ENCODE data around the gene ATG16L1.

Gene ATG16L1

GRCh38 chr2:233264667-233265066, 13.2 kb downstream of the ATG16L1 start:
- Histone ChIP-seq H3K4me1 (ENCODE audit: insufficient read depth, low read length) (peaks cover 11% of the 10 kb centered on the region), H4K20me1 (ENCODE audit: insufficient read depth, low read length) (peaks cover 23% of the 10 kb centered on the region; the same call in 1 of the 2 replicates), H3K4me2 (ENCODE audit: insufficient read depth, low read length) (no peak overlapping the region), H3K4me3 (ENCODE audit: low read depth in 1 of 2, low read length in 2 of 2) (no peak overlapping the region), H3K27ac (ENCODE audit: low read length) (no peak overlapping the region), H3K36me3 (ENCODE audit: insufficient read depth, low read length) (peaks cover 92% of the 10 kb centered on the region), H3K27me3 (ENCODE audit: insufficient read depth, low read length, poor library complexity) (no peaks in the 10 kb centered on the region), H3K79me2 (ENCODE audit: insufficient read depth, low read length) (peaks cover 15% of the 10 kb centered on the region), H3K9ac (ENCODE audit: low read depth, low read length) (no peak overlapping the region), H2AFZ (ENCODE audit: low read depth, low read length) (no peak overlapping the region), H3K9me3 (ENCODE audit: insufficient read depth, low read length, severe bottlenecking) (no peaks in the 10 kb centered on the region)
- ATAC-seq (ENCODE audit: insufficient read depth, low read depth) (no peak), DNase-seq (no peak)
- TF ChIP-seq EZH2 (IDR thresholded peaks at IDR 0.05; ENCODE audit: borderline replicate concordance, low read depth, low read length, severe bottlenecking) = no peak
- TF ChIP-seq, protein P1, sequence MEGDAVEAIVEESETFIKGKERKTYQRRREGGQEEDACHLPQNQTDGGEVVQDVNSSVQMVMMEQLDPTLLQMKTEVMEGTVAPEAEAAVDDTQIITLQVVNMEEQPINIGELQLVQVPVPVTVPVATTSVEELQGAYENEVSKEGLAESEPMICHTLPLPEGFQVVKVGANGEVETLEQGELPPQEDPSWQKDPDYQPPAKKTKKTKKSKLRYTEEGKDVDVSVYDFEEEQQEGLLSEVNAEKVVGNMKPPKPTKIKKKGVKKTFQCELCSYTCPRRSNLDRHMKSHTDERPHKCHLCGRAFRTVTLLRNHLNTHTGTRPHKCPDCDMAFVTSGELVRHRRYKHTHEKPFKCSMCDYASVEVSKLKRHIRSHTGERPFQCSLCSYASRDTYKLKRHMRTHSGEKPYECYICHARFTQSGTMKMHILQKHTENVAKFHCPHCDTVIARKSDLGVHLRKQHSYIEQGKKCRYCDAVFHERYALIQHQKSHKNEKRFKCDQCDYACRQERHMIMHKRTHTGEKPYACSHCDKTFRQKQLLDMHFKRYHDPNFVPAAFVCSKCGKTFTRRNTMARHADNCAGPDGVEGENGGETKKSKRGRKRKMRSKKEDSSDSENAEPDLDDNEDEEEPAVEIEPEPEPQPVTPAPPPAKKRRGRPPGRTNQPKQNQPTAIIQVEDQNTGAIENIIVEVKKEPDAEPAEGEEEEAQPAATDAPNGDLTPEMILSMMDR (IDR thresholded peaks at IDR 0.05; ENCODE audit: borderline replicate concordance, extremely low read depth, low read length, poor library complexity, severe bottlenecking) = no peak

DNA sequence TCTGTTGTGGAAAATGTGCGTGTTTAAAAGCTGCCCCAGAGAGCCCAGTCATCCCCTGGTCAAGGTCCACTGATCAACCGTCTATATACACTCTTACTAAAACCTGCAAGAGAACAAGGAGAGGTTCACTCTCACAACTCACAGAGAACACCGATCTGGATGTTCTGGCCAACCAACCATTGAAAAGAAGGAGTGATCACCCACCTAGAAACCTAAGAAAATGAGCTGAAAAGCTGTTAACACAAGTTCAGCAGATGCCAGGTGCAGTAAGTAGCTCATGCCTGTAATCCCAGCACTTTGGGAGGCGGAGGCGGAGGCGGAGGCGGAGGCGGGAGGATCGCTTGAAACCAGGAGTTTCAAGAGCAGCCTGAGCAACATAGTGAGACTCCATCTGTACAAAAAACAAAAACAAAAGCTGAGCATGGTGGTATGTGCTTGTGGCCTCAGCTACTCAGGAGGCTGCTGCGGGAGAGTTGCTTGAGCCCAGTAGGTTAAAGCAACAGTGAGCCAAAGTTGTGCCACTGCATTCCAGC, 14.5 kb downstream of the ATG16L1 start:
- DNase-seq = no peak
- H2AFZ ChIP-seq (ENCODE audit: low read depth, low read length) = no peak overlapping the region
- no peak overlapping the region for H3K4me3 ChIP-seq (ENCODE audit: low read depth in 1 of 2, low read length in 2 of 2)
- H3K36me3 ChIP-seq (ENCODE audit: insufficient read depth, low read length) = peaks cover 93% of the 10 kb centered on the region
- no peak for ATAC-seq (ENCODE audit: insufficient read depth, low read depth)
- H3K4me2 ChIP-seq (ENCODE audit: insufficient read depth, low read length) = no peak overlapping the region
- peaks cover 4% of the 10 kb centered on the region; the same call in 1 of the 2 replicates for H3K79me2 ChIP-seq (ENCODE audit: insufficient read depth, low read length)
- no peaks in the 10 kb centered on the region for H3K9me3 ChIP-seq (ENCODE audit: insufficient read depth, low read length, severe bottlenecking)
- H3K27ac ChIP-seq (ENCODE audit: low read length) = no peak overlapping the region
- peaks cover 11% of the 10 kb centered on the region for H3K4me1 ChIP-seq (ENCODE audit: insufficient read depth, low read length)
- H3K9ac ChIP-seq (ENCODE audit: low read depth, low read length) = no peak overlapping the region
- H3K27me3 ChIP-seq (ENCODE audit: insufficient read depth, low read length, poor library complexity) = no peaks in the 10 kb centered on the region
- TF ChIP-seq, protein P1 (IDR thresholded peaks at IDR 0.05; ENCODE audit: borderline replicate concordance, extremely low read depth, low read length, poor library complexity, severe bottlenecking) = no peak
- TF ChIP-seq EZH2 (IDR thresholded peaks at IDR 0.05; ENCODE audit: borderline replicate concordance, low read depth, low read length, severe bottlenecking) = no peak
- peaks cover 18% of the 10 kb centered on the region; the same call in 1 of the 2 replicates for H4K20me1 ChIP-seq (ENCODE audit: insufficient read depth, low read length)

- Histone ChIP-seq H3K4me1 (ENCODE audit: insufficient read depth, low read length) (peaks cover 11% of the 10 kb centered on the region), H3K79me2 (ENCODE audit: insufficient read depth, low read length) (peaks cover 3% of the 10 kb centered on the region; the same call in 1 of the 2 replicates), H3K27ac (ENCODE audit: low read length) (no peak overlapping the region), H4K20me1 (ENCODE audit: insufficient read depth, low read length) (peaks cover 18% of the 10 kb centered on the region; the same call in 1 of the 2 replicates), H2AFZ (ENCODE audit: low read depth, low read length) (no peak overlapping the region), H3K4me3 (ENCODE audit: low read depth in 1 of 2, low read length in 2 of 2) (no peak overlapping the region), H3K4me2 (ENCODE audit: insufficient read depth, low read length) (no peak overlapping the region), H3K36me3 (ENCODE audit: insufficient read depth, low read length) (peaks cover 91% of the 10 kb centered on the region), H3K9ac (ENCODE audit: low read depth, low read length) (no peak overlapping the region), H3K27me3 (ENCODE audit: insufficient read depth, low read length, poor library complexity) (no peaks in the 10 kb centered on the region), H3K9me3 (ENCODE audit: insufficient read depth, low read length, severe bottlenecking) (no peaks in the 10 kb centered on the region)
- DNase-seq (no peak), ATAC-seq (ENCODE audit: insufficient read depth, low read depth) (no peak)
- TF ChIP-seq, protein P1 (IDR thresholded peaks at IDR 0.05; ENCODE audit: borderline replicate concordance, extremely low read depth, low read length, poor library complexity, severe bottlenecking) = no peak
- no peak for TF ChIP-seq EZH2 (IDR thresholded peaks at IDR 0.05; ENCODE audit: borderline replicate concordance, low read depth, low read length, severe bottlenecking)
Observed at GRCh38 chr2:233266481-233266880, 15.0 kb downstream of the ATG16L1 start.

Data from DND-41 (cell line).